Upper lobe of left lung (tissue), 6 donors: ENCODE data around the gene AGPAT4. TPM values are rescaled to one million over a fixed set of nuclear protein-coding genes. Genes with fewer than 3 reads are reported as not detected.

Experiments used
- ATAC-seq, 2 donors: fragments of 200-7000 bp; cut with Tn5 transposase; one replicate each; pipeline ENCODE4 v1.9.1; 2022; ENCODE audit warnings: mild to moderate bottlenecking in 2 of 2, moderate library complexity in 2 of 2; ENCODE audit not compliant: low FRiP score in 2 of 2
- DNase-seq, 2 donors: peaks; one replicate each; pipeline ENCODE4 v3.0.0-alpha.2; 2019 to 2020
- H3K27ac ChIP-seq, 4 donors: fragments of 200-600 bp; sonication (generic); one replicate each; pipeline ENCODE4 v1.5.1; 2016 to 2019
- H3K27me3 ChIP-seq, 4 donors: fragments of 200-600 bp; sonication (generic); one replicate each; pipeline ENCODE4 v1.5.1; 2017 to 2019
- H3K36me3 ChIP-seq, 4 donors: fragments of 200-600 bp; sonication (generic); one replicate each; pipeline ENCODE4 v1.5.1; 2016 to 2019
- H3K4me1 ChIP-seq, 4 donors: fragments of 200-600 bp; sonication (generic); one replicate each; pipeline ENCODE4 v1.5.1; 2018 to 2019
- H3K4me3 ChIP-seq, 4 donors: fragments of 200-600 bp; sonication (generic); one replicate each; pipeline ENCODE4 v1.5.1; 2017 to 2019; ENCODE audit warnings: mild to moderate bottlenecking in 2 of 4, moderate library complexity in 1 of 4
- H3K9me3 ChIP-seq, 4 donors: fragments of 200-600 bp; sonication (generic); one replicate each; pipeline ENCODE4 v1.5.1; 2018 to 2019
- CTCF ChIP-seq, 6 experiments: fragments of 450-650 bp in 4 of 6; fragments of 200-600 bp in 2 of 6; sonication (generic) in 2 of 6; IDR thresholded peaks; one replicate each; pipeline ENCODE4 v1.5.1; 2016 to 2019; ENCODE audit warnings: antibody characterized with exemption in 6 of 6
- EP300 ChIP-seq, 4 donors: sonication (generic); formaldehyde crosslinking; IDR thresholded peaks; one replicate each; pipeline ENCODE4 v1.5.1; 2017; ENCODE audit warnings: antibody characterized with exemption in 4 of 4, control low read depth in 2 of 4
- POLR2A ChIP-seq, 4 donors: fragments of 450-650 bp; IDR thresholded peaks; one replicate each; pipeline ENCODE4 v1.5.1; 2016 to 2017; ENCODE audit warnings: antibody characterized with exemption in 4 of 4, mild to moderate bottlenecking in 2 of 4
- POLR2AphosphoS5 ChIP-seq, 2 donors: sonication (generic); formaldehyde crosslinking; IDR thresholded peaks; one replicate each; pipeline ENCODE4 v1.5.1; 2017; ENCODE audit warnings: antibody characterized with exemption in 2 of 2
- WGBS, 2 donors: methylation state at CpG; one replicate each; pipeline ENCODE4 v1.1.5; 2017 to 2018; 5-methylcytosine and 5-hydroxymethylcytosine counted together
- total RNA-seq, 6 donors: library from RNA; depleted of rRNA in 4 of 6; stranded (reverse); fragments of >200 nt in 4 of 6; gene quantifications; one replicate each; pipeline versions ENCODE4 v1.1.0 to v1.2.1, GENCODE V29; 2016 to 2021
- donor health status: DM: no; HTN: no; CAD: no; lungs with moderate emphysema.
- donor health status: DM: no; HTN: yes; CAD: no; lungs with severe emphysema.

Gene AGPAT4
- total RNA-seq, 6 donors from 2014 or later = 7.0 to 26.3 (median 14.4) TPM

- Histone ChIP-seq H3K9me3 (no peaks in the 10 kb centered on the region), H3K4me1 (no peaks in the 10 kb centered on the region), H3K27me3 (no peaks in the 10 kb centered on the region), H3K27ac (no peak overlapping the region), H3K4me3 (no peak overlapping the region), H3K36me3 (peaks cover 0 to 35% (median 17%) of the 10 kb centered on the region in 4 donors)
- ATAC-seq (no peak), DNase-seq (peak in 1 of 2 donors; percentile 30)
- TF ChIP-seq POLR2A (IDR thresholded peaks at IDR 0.05) (no peak), POLR2AphosphoS5 (IDR thresholded peaks at IDR 0.05) (no peak), EP300 (IDR thresholded peaks at IDR 0.05) (no peak), CTCF (IDR thresholded peaks at IDR 0.05) (no peak)
- 86 to 91% methylated on average over 22 to 23 of the region's 23 CpGs for WGBS, 2 donors
Measured at GRCh38 chr6:161135695-161136591, 137.9 kb downstream of the AGPAT4 start.

DNA sequence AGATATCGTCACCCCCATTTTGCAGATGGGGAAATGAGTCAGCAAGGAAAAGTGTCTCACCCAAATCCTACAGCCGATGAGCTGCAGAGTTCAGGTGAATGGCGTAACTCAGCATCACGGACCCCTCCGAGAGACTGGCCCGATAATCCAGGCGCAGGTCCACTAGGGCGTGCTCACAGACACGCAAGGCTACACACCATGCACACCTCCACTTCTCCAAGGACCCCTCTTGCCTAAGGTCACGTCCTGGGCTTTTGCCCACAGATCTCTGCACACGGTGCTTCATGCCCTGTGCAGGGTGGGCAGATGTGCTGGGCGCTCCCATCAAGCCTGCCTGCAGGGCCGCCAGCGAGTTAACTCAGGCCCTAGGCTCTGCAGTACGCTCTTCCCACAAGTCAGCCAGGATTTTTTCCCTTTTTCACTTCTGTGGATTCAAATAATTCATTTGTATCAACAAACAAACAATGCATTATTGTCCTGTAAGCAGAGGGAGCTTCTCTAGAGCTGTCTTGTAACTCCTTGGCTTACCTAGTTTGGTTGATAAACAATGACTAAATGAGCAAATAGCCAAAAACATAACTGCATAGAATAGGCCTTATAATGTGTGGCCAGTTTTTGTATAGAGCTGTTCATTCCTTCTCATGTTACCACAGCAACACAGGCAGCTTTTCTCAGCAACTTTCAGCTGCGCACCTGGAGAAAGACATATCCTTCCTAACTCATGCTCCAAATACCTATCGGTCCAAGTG, 139.1 kb downstream of the AGPAT4 start:
- Histone ChIP-seq H3K4me1 (no peaks in the 10 kb centered on the region), H3K27me3 (no peaks in the 10 kb centered on the region), H3K36me3 (peaks cover 0 to 39% (median 17%) of the 10 kb centered on the region in 4 donors), H3K9me3 (no peaks in the 10 kb centered on the region), H3K27ac (no peak overlapping the region), H3K4me3 (no peak overlapping the region)
- no peak for ATAC-seq
- TF ChIP-seq POLR2AphosphoS5 (IDR thresholded peaks at IDR 0.05) (no peak), CTCF (IDR thresholded peaks at IDR 0.05) (no peak), EP300 (IDR thresholded peaks at IDR 0.05) (no peak), POLR2A (IDR thresholded peaks at IDR 0.05) (no peak)
- 91 to 97% methylated on average over 11 to 17 of the region's 17 CpGs for WGBS, 2 donors
- peak in 1 of 2 donors; percentile 35 for DNase-seq

- no peak for ATAC-seq
- no peak for TF ChIP-seq CTCF (IDR thresholded peaks at IDR 0.05)
- TF ChIP-seq POLR2AphosphoS5 (IDR thresholded peaks at IDR 0.05) = no peak
- no peak for TF ChIP-seq POLR2A (IDR thresholded peaks at IDR 0.05)
- TF ChIP-seq EP300 (IDR thresholded peaks at IDR 0.05) = no peak
- 86 to 94% methylated on average over 9 of the region's 9 CpGs for whole genome bisulfite sequencing, 2 donors
Measured at GRCh38 chr6:161133963-161134362, 139.9 kb downstream of the AGPAT4 start.

DNA sequence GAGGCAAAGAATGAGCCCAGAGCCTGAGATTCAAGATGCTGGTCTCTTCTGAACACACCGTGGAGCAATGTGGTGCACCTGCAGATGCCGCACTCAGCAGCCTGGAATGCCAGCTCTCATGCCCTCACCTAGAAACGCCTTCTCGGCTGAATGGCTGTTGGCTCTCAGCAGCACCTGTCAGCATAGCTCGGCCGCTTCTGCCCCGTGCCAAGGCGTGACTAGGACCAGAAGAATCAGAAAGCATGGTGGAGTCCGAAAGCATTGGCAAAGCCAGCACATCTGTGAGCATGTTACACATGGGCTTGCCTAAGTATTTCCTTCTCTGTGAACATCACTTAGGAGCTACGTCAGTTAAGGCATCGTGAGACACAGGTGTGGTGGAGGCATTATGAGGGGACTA, 141.5 kb downstream of the AGPAT4 start:
- ATAC-seq = no peak
- WGBS, 2 donors = 95 to 98% methylated on average over 11 of the region's 11 CpGs

More at GRCh38 chr6:161133963-161134362, 139.9 kb downstream of the AGPAT4 start:
- H3K4me1 ChIP-seq = no peaks in the 10 kb centered on the region
- DNase-seq = no peak
- no peaks in the 10 kb centered on the region for H3K9me3 ChIP-seq
- no peak overlapping the region for H3K27ac ChIP-seq
- H3K36me3 ChIP-seq = peaks cover 0 to 36% (median 14%) of the 10 kb centered on the region in 4 donors
- no peaks in the 10 kb centered on the region for H3K27me3 ChIP-seq
- H3K4me3 ChIP-seq = no peak overlapping the region

More for the DNA sequence above, 141.5 kb downstream of the AGPAT4 start:
- Histone ChIP-seq H3K9me3 (no peaks in the 10 kb centered on the region), H3K36me3 (peaks cover 0 to 42% (median 9%) of the 10 kb centered on the region in 4 donors), H3K27ac (no peak overlapping the region), H3K4me1 (no peaks in the 10 kb centered on the region), H3K4me3 (no peak overlapping the region), H3K27me3 (no peaks in the 10 kb centered on the region)
- TF ChIP-seq POLR2A (IDR thresholded peaks at IDR 0.05) (no peak), EP300 (IDR thresholded peaks at IDR 0.05) (no peak)
- DNase-seq = peak in 1 of 2 donors; percentile 37
